Activated T-helper 9 cell treated with anti-CD3 and anti-CD28 coated beads, Interleukin-2, amount 50 U/mL, for 16 hours (primary cell): ENCODE data around the gene MARS1.

Experiments
- DNase-seq: peaks from one replicate; pipeline ENCODE4 v3.0.0-alpha.2; 2020; ENCODE audit warnings: low read depth

The MARS1 gene

GRCh38 chr12:57458665-57459054 lies 29.2 kb upstream of the MARS1 start:
- no peak for DNase-seq

- DNase-seq = peak; percentile 85
Measured at GRCh38 chr12:57459055-57459749, 28.7 kb upstream of the MARS1 start.

- no peak for DNase-seq
Measured at GRCh38 chr12:57459750-57460467, 28.0 kb upstream of the MARS1 start, which contains the start of gene GLI1. Gene GLI1 (plus strand): TSS chr12:57459785. CDS start chr12:57463692, 3,907 bp downstream.

GRCh38 chr12:57460468-57460784 lies 27.4 kb upstream of the MARS1 start:
- DNase-seq = no peak

- no peak for DNase-seq
Measured at GRCh38 chr12:57460841-57461275, 27.0 kb upstream of the MARS1 start.

- no peak for DNase-seq
Measured at GRCh38 chr12:57461276-57461916, 26.5 kb upstream of the MARS1 start.

GRCh38 chr12:57461917-57462250 lies 26.0 kb upstream of the MARS1 start:
- no peak for DNase-seq

GRCh38 chr12:57462251-57462911 lies 25.5 kb upstream of the MARS1 start:
- DNase-seq = peak; percentile 79

GRCh38 chr12:57462912-57463253 lies 25.0 kb upstream of the MARS1 start:
- DNase-seq = no peak

- DNase-seq = no peak
Measured at GRCh38 chr12:57464569-57464968, 23.3 kb upstream of the MARS1 start.

- no peak for DNase-seq
Measured at GRCh38 chr12:57465030-57465746, 22.7 kb upstream of the MARS1 start.

GRCh38 chr12:57465747-57466505 lies 21.9 kb upstream of the MARS1 start:
- DNase-seq = no peak

GRCh38 chr12:57467212-57467874 lies 20.5 kb upstream of the MARS1 start:
- no peak for DNase-seq

- DNase-seq = no peak
Measured at GRCh38 chr12:57467915-57468314, 20.0 kb upstream of the MARS1 start.

- no peak for DNase-seq
Measured at GRCh38 chr12:57469296-57470164, 18.3 kb upstream of the MARS1 start.

- no peak for DNase-seq
Measured at GRCh38 chr12:57470286-57470969, 17.4 kb upstream of the MARS1 start.

GRCh38 chr12:57470970-57471656 lies 16.8 kb upstream of the MARS1 start:
- no peak for DNase-seq

- no peak for DNase-seq
Measured at GRCh38 chr12:57471661-57472060, 16.2 kb upstream of the MARS1 start.

GRCh38 chr12:57472391-57472790 lies 15.5 kb upstream of the MARS1 start:
- no peak for DNase-seq
